Neutrophil (primary cell): Measurements from ENCODE around the gene TTYH3.

Experiments used
- H3K27ac ChIP-seq: fragments of 200-600 bp; sonication (generic); 2 replicates; pipeline ENCODE4 v1.5.1; 2016; ENCODE audit warnings: mild to moderate bottlenecking, moderate library complexity
- H3K27me3 ChIP-seq: fragments of 200-600 bp; sonication (generic); 2 replicates; pipeline ENCODE4 v1.6.0; 2016; ENCODE audit warnings: mild to moderate bottlenecking
- H3K36me3 ChIP-seq: fragments of 200-600 bp; sonication (generic); 2 replicates; pipeline ENCODE4 v1.5.1; 2017
- H3K4me1 ChIP-seq, 2 experiments: fragments of 200-600 bp in 1 of 2; sonication (generic) in 1 of 2; 1 replicate in 1 of 2; 2 replicates in 1 of 2; pipeline versions ENCODE4 v1.5.1 to v1.6.1; 2013 to 2016; ENCODE audit warnings: low read depth in 1 of 2, low read length in 1 of 2, mild to moderate bottlenecking in 1 of 2, moderate library complexity in 1 of 2; ENCODE audit not compliant: control insufficient read depth in 1 of 2, insufficient read depth in 1 of 2
- H3K4me3 ChIP-seq, 2 experiments: fragments of 200-600 bp in 1 of 2; sonication (generic) in 1 of 2; 1 replicate in 1 of 2; 2 replicates in 1 of 2; pipeline ENCODE4 v1.5.1; 2013 to 2016; ENCODE audit warnings: low read depth in 1 of 2, low read length in 1 of 2, mild to moderate bottlenecking in 1 of 2, moderate library complexity in 1 of 2
- H3K9me3 ChIP-seq: fragments of 200-600 bp; sonication (generic); 2 replicates; pipeline ENCODE4 v1.5.1; 2016
- TF ChIP-seq, protein P1 (sequence below): fragments of 200-600 bp; sonication (generic); IDR thresholded peaks from 2 replicates; pipeline ENCODE4 v1.5.1; 2016; ENCODE audit warnings: antibody characterized with exemption

TTYH3 gene

GRCh38 chr7:2702594-2702957 is 70.8 kb downstream of the TTYH3 start:
- peaks cover 35% of the 10 kb centered on the region for H3K27me3 ChIP-seq
- no peak overlapping the region for H3K4me3 ChIP-seq
- H3K9me3 ChIP-seq, result no peaks in the 10 kb centered on the region
- TF ChIP-seq, protein P1, sequence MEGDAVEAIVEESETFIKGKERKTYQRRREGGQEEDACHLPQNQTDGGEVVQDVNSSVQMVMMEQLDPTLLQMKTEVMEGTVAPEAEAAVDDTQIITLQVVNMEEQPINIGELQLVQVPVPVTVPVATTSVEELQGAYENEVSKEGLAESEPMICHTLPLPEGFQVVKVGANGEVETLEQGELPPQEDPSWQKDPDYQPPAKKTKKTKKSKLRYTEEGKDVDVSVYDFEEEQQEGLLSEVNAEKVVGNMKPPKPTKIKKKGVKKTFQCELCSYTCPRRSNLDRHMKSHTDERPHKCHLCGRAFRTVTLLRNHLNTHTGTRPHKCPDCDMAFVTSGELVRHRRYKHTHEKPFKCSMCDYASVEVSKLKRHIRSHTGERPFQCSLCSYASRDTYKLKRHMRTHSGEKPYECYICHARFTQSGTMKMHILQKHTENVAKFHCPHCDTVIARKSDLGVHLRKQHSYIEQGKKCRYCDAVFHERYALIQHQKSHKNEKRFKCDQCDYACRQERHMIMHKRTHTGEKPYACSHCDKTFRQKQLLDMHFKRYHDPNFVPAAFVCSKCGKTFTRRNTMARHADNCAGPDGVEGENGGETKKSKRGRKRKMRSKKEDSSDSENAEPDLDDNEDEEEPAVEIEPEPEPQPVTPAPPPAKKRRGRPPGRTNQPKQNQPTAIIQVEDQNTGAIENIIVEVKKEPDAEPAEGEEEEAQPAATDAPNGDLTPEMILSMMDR, result no peak
- no peaks in the 10 kb centered on the region for H3K36me3 ChIP-seq
- no peak overlapping the region for H3K27ac ChIP-seq
- no peaks in the 10 kb centered on the region for H3K4me1 ChIP-seq

DNA sequence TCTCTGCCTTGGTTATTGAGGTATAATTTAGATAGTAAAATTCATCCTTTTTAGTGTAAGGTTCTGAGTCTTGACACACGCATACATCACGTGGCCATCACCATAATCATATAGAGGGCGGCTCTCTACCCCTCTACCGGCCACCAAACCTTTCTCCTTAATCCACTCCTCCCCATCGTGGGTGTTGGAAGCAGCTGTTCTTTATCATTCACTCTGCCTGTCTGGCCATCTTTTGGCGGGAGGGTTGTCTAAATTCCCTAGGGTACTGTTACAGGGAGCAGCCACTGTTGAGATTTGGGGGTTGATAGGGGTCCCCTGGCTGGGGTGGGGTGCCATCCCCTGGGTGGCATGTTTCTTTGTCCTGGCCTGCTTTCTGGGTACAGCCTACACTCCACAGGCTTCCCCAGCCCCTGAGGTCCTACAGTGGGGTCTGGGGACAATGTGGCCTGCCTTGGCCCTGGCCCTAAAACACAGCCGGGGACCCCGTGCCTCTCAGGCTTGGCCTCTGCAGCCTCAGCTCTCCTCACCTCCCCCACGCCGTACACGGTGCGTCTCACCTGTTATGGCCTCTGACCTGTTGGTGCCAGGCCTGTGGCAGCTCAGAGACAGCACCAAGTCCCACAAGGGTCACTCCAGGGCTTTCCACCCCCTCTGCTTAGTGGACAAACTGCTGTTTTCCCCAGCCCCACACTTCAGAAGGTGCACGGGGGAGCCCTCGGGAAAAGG is 73.7 kb downstream of the TTYH3 start:
- TF ChIP-seq, protein P1, result no peak
- Histone ChIP-seq H3K27ac (no peak overlapping the region), H3K9me3 (no peaks in the 10 kb centered on the region), H3K4me1 (peaks cover 0 to 6% of the 10 kb centered on the region in 2 experiments), H3K4me3 (no peak overlapping the region), H3K27me3 (peaks cover 30% of the 10 kb centered on the region), H3K36me3 (no peaks in the 10 kb centered on the region)

DNA sequence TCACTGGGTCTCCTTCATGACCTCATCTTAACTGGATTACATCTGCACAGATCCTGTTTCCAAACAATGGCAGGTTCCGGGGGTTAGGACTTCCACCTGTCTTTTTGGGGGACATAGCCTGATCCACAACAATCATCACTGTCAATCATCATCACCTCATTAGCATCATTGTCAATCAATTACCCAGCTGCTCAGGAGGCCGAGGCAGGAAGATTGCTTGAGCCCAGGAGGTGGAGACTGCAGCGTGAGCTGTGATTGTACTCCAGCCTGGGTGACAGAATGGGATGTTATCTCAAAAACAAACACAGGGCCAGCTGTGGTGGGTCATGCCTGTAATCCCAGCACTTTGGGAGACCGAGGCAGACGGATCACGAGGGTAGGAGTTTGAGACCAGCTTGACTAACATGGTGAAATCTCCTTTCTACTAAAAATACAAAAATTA is 74.9 kb downstream of the TTYH3 start:
- Histone ChIP-seq H3K27ac (no peak overlapping the region), H3K9me3 (no peaks in the 10 kb centered on the region), H3K27me3 (peaks cover 29% of the 10 kb centered on the region), H3K4me3 (no peak overlapping the region), H3K36me3 (no peaks in the 10 kb centered on the region), H3K4me1 (peaks cover 2 to 6% of the 10 kb centered on the region in 2 experiments)
- TF ChIP-seq, protein P1, result no peak

DNA sequence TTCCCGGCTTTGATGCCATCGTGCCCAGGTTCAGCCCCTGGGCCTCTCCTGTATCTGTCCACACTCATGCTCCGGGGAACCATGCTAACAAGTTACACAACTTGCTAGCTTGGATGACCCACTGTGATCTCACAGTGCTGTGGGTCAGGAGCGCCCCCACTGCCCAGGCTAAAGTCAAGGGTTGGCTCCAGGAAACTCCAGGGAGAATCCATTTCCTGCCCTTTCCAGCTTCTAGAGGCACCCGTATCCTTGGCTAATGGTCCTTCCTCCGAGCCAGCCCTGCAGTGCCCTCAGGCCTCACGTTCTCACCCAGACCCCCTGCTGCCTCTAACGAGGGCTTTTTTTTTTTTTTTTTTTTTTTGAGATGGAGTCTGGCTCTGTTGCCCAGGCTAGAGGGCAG is 75.7 kb downstream of the TTYH3 start:
- TF ChIP-seq, protein P1, result no peak
- H3K27ac ChIP-seq, result no peak overlapping the region
- peaks cover 2 to 6% of the 10 kb centered on the region in 2 experiments for H3K4me1 ChIP-seq

GRCh38 chr7:2708041-2708440 is 76.3 kb downstream of the TTYH3 start:
- Histone ChIP-seq H3K4me1 (peaks cover 2 to 6% of the 10 kb centered on the region in 2 experiments), H3K27me3 (peaks cover 33% of the 10 kb centered on the region), H3K36me3 (no peaks in the 10 kb centered on the region), H3K27ac (no peak overlapping the region), H3K4me3 (no peak overlapping the region), H3K9me3 (no peaks in the 10 kb centered on the region)
- TF ChIP-seq, protein P1, result no peak

More for the DNA sequence above, 75.7 kb downstream of the TTYH3 start:
- Histone ChIP-seq H3K27me3 (peaks cover 32% of the 10 kb centered on the region), H3K4me3 (no peak overlapping the region), H3K36me3 (no peaks in the 10 kb centered on the region), H3K9me3 (no peaks in the 10 kb centered on the region)
